MCF 10A (cell line): ENCODE results near the gene LYPLAL1. TPM values are rescaled to one million over a fixed set of nuclear protein-coding genes. Genes with fewer than 3 reads are reported as not detected.
"Not testable (repeated sequence)": the region's sequence is repeated elsewhere in the genome, so short reads cannot be mapped to it uniquely, and the experiment has no call there.

Experiments used
- BruUV-seq: library from RNA; stranded (reverse); fragments of 400-500 nt; replicated peaks from 2 replicates; lab custom pipeline; 2021; lab: Mats Ljungman, UMichigan
- CTCF ChIA-PET: fragments of 300-600 bp; sonication (Branson Sonifier 250); formaldehyde crosslinking; extraction: SDS; loops from one replicate; lab custom pipeline; 2021; ENCODE audit warnings: antibody characterized with exemption, inconsistent platforms; lab: Yijun Ruan, JAX
- POLR2A ChIA-PET: fragments of 300-600, 350-650 bp; sonication (Branson Sonifier 250); formaldehyde crosslinking; extraction: SDS; loops from one replicate; lab custom pipeline; 2020; ENCODE audit warnings: antibody characterized with exemption, inconsistent platforms; lab: Yijun Ruan, JAX
- DNase-seq: peaks from one replicate; pipeline ENCODE4 v3.0.0-alpha.2; 2018; ENCODE audit not compliant: unreplicated experiment
- H3K27ac Mint-ChIP-seq: one replicate; pipeline ENCODE4 v1.8.0; 2022; ENCODE audit warnings: mild to moderate bottlenecking, low read depth, mixed read lengths; ENCODE audit not compliant: unreplicated experiment
- H3K27me3 Mint-ChIP-seq: one replicate; pipeline ENCODE4 v1.8.0; 2022; ENCODE audit warnings: mixed read lengths; ENCODE audit not compliant: insufficient read depth, unreplicated experiment
- H3K36me3 Mint-ChIP-seq: one replicate; pipeline ENCODE4 v1.8.0; 2022; ENCODE audit warnings: mild to moderate bottlenecking, moderate library complexity, mixed read lengths; ENCODE audit not compliant: insufficient read depth, unreplicated experiment
- H3K4me1 Mint-ChIP-seq: one replicate; pipeline ENCODE4 v1.8.0; 2022; ENCODE audit warnings: mixed read lengths; ENCODE audit not compliant: insufficient read depth, unreplicated experiment
- H3K4me3 Mint-ChIP-seq: one replicate; pipeline ENCODE4 v1.8.0; 2022; ENCODE audit warnings: mild to moderate bottlenecking, moderate library complexity, mixed read lengths; ENCODE audit not compliant: unreplicated experiment
- H3K9me3 Mint-ChIP-seq: one replicate; pipeline ENCODE4 v1.8.0; 2022; ENCODE audit warnings: mixed read lengths; ENCODE audit not compliant: unreplicated experiment
- intact Hi-C: fragments of 100-400 bp; cut with micrococcal nuclease; formaldehyde crosslinking; loops from 2 replicates; pipeline ENCODE4 v1.14.1; 2022
- total RNA-seq: library from RNA; stranded (reverse); gene quantifications from 2 replicates; pipeline ENCODE4 v1.2.3, GENCODE V29; 2022
- TF ChIP-seq, protein P1 (sequence below): fragments of 200-600 bp; IDR thresholded peaks from one replicate; pipeline ENCODE4 v1.8.0; 2022; ENCODE audit warnings: antibody characterized with exemption, mild to moderate bottlenecking; ENCODE audit not compliant: unreplicated experiment

LYPLAL1 gene
- total RNA-seq, 1 experiment from 2014 or later: 59.8 TPM

DNA sequence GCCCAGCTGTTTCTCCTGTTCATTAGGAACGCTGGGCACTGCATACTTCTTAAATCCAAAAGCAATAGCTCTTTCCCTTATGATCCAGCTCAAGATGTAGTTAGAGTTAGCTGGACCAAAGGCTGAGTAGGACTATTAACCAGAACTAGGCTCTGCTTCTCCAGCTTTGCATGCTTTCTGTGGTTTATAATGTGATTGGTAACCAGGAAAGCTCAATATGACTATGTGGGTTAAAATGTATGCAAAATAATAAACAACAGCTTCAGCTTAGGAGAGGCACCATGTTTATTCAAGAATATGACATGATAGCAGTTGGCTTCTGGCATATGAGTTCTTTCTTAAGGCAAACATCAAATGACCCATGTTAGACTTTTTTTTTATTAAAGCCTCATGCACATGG, 73.8 kb downstream of the LYPLAL1 start:
- ChIA-PET CTCF (no interaction called here), POLR2A (no interaction called here)
- no peak for DNase-seq
- Mint-ChIP-seq H3K27me3 (no peaks in the 10 kb centered on the region), H3K4me3 (no peak overlapping the region), H3K9me3 (peaks cover 22% of the 10 kb centered on the region), H3K4me1 (no peaks in the 10 kb centered on the region), H3K36me3 (no peaks in the 10 kb centered on the region), H3K27ac (no peak overlapping the region)
- TF ChIP-seq, protein P1, sequence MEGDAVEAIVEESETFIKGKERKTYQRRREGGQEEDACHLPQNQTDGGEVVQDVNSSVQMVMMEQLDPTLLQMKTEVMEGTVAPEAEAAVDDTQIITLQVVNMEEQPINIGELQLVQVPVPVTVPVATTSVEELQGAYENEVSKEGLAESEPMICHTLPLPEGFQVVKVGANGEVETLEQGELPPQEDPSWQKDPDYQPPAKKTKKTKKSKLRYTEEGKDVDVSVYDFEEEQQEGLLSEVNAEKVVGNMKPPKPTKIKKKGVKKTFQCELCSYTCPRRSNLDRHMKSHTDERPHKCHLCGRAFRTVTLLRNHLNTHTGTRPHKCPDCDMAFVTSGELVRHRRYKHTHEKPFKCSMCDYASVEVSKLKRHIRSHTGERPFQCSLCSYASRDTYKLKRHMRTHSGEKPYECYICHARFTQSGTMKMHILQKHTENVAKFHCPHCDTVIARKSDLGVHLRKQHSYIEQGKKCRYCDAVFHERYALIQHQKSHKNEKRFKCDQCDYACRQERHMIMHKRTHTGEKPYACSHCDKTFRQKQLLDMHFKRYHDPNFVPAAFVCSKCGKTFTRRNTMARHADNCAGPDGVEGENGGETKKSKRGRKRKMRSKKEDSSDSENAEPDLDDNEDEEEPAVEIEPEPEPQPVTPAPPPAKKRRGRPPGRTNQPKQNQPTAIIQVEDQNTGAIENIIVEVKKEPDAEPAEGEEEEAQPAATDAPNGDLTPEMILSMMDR: no peak
- intact Hi-C loops: loop anchor here (5.0 kb wide), 1 partner anchor 100 kb away; no protein-coding TSS in a partner anchor
- no TSS peak for BruUV-seq

DNA sequence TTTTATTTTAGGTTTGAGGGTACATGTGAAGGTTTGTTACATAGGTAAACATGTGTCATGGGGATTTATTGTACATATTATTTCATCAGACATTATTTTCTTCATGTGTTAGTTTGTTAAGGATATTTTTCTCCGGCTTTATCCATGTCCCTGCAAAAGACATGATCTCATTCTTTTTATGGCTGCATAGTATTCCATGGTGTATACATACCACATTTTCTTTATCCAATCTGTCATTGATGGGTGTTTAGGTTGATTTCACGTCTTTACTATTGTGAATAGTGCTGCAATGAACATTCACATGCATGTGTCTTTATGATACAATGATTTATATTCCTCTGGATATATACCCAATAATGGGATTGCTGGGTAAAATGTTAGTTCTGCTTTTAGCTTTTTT, 76.8 kb downstream of the LYPLAL1 start:
- H3K36me3 Mint-ChIP-seq, H3K27ac Mint-ChIP-seq, BruUV-seq, POLR2A ChIA-PET, intact Hi-C loops, H3K27me3 Mint-ChIP-seq, H3K4me3 Mint-ChIP-seq, H3K4me1 Mint-ChIP-seq, DNase-seq: not testable (repeated sequence)
- CTCF ChIA-PET: interaction anchor here (0.6 to 0.9 kb wide), 2 partner anchors 18 to 317 kb away, joined by 3 to 4 read pairs; no protein-coding TSS in a partner anchor
- H3K9me3 Mint-ChIP-seq: peaks cover 34% of the 10 kb centered on the region

DNA sequence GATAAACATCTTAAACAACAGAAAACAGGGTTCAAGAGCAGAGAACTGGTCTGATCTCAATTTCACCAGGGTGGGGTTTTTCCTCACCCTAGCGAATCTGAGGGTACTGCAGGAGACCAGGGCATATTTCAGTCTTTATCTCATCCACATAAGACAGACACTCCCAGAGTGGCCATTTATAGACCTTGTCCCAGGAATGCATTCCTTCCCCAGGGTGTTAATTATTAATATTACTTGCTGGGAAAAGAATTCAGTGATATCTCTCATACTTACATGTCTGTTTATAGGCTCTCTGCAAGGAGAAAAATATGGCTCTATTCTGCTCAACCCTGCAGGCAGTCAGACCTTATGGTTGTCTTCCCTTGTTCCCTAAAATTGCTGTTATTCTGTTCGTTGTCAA, 84.1 kb downstream of the LYPLAL1 start:
- ChIA-PET POLR2A (no interaction called here), CTCF (interaction anchor here (0.6 kb wide), 1 partner anchor 159 kb away, joined by 3 read pairs; no protein-coding TSS in a partner anchor)
- Mint-ChIP-seq H3K27ac (no peak overlapping the region), H3K36me3 (peaks cover 6% of the 10 kb centered on the region), H3K27me3 (no peaks in the 10 kb centered on the region), H3K4me1 (no peaks in the 10 kb centered on the region), H3K4me3 (no peak overlapping the region), H3K9me3 (peaks cover 32% of the 10 kb centered on the region)
- no TSS peak for BruUV-seq
- intact Hi-C loops: no loop called here
- DNase-seq: no peak
- TF ChIP-seq, protein P1: no peak

DNA sequence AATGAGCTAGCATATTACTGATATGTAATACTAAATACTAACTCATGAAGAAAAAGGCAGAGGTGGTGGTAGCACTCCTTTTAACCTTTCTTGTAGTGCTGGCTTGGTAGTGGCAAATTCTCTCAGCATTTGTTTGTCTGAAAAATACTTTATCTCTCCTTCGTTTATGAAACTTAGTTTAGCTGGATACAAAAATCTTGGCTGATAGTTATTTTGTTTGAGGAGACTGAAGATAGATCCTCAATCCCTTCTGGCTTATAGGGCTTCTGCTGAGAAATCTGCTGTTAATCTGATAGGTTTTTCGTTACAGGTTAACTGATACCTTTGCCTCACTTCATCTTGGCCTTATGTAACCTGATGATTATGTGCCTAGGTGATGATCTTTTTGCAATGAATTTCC, 87.8 kb downstream of the LYPLAL1 start:
- TF ChIP-seq, protein P1: no peak
- no TSS peak for BruUV-seq
- H3K4me3 Mint-ChIP-seq: no peak overlapping the region
- H3K4me1 Mint-ChIP-seq: no peaks in the 10 kb centered on the region
- H3K27me3 Mint-ChIP-seq: no peaks in the 10 kb centered on the region
- H3K27ac Mint-ChIP-seq: no peak overlapping the region
- no peak for DNase-seq
- H3K36me3 Mint-ChIP-seq: peaks cover 6% of the 10 kb centered on the region
- H3K9me3 Mint-ChIP-seq: peaks cover 20% of the 10 kb centered on the region
- CTCF ChIA-PET: interaction anchor here (0.6 kb wide), 1 partner anchor 575 kb away, joined by 3 read pairs; no protein-coding TSS in a partner anchor
- POLR2A ChIA-PET: interaction anchor here (0.7 kb wide), 1 partner anchor 11 kb away, joined by 3 read pairs; no protein-coding TSS in a partner anchor
- intact Hi-C loops: no loop called here
